Measurements from ENCODE around the gene GOLGA2. TPM values are rescaled to one million over a fixed set of nuclear protein-coding genes. Genes with fewer than 3 reads are reported as not detected.

GOLGA2 gene
- total RNA-seq, 1 donor from 2014 or later: 87.0 TPM

DNA sequence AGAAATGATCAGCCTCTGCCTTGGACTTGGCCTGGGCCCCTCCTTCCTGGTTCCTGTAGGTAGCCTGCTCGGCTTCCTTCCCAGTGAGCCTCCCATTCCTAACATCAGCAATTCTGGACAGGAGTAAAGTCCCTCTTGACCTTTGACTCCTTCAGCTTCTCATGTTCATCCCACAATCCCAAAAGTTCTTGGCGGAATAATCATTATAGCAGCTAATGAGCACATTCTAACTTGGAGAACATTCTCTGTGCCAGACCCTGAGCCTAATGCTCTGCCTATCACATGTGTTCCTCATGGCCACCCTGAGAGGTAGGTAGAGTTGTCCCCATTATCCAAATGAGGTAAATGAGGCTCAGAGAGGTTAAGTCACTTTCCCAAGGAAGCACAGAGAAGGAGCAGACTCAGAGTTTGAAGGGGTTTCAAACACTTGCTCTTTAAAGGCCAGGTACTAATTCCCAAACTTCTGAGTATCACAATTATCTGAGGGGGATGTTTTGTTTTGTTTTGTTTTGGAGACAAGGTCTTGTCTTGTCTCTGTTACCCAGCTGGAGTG, 21.5 kb upstream of the GOLGA2 start:
- no peaks in the 10 kb centered on the region for H3K4me1 Mint-ChIP-seq (ENCODE audit: low read depth)
- H3K9me3 Mint-ChIP-seq (ENCODE audit: low read depth): no peaks in the 10 kb centered on the region
- H3K4me3 Mint-ChIP-seq (ENCODE audit: low read depth): no peak overlapping the region
- H3K27ac Mint-ChIP-seq: no peak overlapping the region
- TF ChIP-seq, protein P1, sequence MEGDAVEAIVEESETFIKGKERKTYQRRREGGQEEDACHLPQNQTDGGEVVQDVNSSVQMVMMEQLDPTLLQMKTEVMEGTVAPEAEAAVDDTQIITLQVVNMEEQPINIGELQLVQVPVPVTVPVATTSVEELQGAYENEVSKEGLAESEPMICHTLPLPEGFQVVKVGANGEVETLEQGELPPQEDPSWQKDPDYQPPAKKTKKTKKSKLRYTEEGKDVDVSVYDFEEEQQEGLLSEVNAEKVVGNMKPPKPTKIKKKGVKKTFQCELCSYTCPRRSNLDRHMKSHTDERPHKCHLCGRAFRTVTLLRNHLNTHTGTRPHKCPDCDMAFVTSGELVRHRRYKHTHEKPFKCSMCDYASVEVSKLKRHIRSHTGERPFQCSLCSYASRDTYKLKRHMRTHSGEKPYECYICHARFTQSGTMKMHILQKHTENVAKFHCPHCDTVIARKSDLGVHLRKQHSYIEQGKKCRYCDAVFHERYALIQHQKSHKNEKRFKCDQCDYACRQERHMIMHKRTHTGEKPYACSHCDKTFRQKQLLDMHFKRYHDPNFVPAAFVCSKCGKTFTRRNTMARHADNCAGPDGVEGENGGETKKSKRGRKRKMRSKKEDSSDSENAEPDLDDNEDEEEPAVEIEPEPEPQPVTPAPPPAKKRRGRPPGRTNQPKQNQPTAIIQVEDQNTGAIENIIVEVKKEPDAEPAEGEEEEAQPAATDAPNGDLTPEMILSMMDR (IDR thresholded peaks at IDR 0.05; ENCODE audit: unreplicated experiment): no peak
- DNase-seq (ENCODE audit: low spot score, unreplicated experiment): no peak
- H3K36me3 Mint-ChIP-seq (ENCODE audit: insufficient read depth): no peaks in the 10 kb centered on the region
- H3K27me3 Mint-ChIP-seq: no peaks in the 10 kb centered on the region

DNA sequence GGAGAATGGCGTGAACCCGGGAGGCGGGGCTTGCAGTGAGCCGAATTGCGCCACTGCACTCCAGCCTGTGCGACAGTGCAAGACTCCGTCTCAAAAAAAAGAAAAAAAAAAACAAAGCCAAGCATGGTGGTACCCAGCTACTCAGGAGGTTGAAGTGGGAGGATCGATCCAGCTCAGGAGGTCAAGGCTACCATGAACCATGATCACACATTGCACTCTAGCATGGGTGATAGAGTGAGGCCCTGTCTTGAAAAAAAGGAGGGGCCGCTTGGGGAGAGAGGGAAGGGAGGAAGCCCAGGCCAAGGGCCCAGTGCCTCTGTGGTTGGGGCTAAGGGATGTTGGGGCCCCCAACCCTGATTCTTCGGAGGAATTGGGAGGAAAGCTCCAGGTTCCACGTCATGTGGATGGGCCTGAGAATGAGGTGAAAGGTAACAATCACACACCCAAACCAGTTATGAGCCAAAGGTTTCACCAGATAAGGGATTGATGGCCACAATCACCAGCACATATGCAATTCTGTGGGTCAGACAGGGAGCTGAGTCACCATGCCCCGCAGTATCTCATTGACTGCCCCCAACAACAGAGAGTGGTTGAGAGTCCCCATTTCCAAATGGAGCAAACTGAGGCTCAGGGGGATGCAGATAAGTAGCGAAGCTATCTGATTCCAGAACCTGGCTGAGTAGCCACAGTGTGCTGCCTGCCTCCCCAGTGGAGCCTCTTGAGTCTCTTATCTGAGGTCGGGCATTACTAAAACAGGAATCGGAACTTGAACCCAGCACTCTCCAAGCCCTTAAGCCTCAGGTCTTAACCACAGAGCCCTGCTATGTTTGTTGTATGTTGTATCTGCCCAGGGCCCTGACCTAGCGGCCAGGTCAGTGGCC, 20.8 kb upstream of the GOLGA2 start:
- DNase-seq (ENCODE audit: low spot score, unreplicated experiment): no peak
- H3K36me3 Mint-ChIP-seq (ENCODE audit: insufficient read depth): no peaks in the 10 kb centered on the region
- no peak overlapping the region for H3K27ac Mint-ChIP-seq
- H3K9me3 Mint-ChIP-seq (ENCODE audit: low read depth): no peaks in the 10 kb centered on the region
- no peak overlapping the region for H3K4me3 Mint-ChIP-seq (ENCODE audit: low read depth)
- no peaks in the 10 kb centered on the region for H3K4me1 Mint-ChIP-seq (ENCODE audit: low read depth)
- no peaks in the 10 kb centered on the region for H3K27me3 Mint-ChIP-seq
- TF ChIP-seq, protein P1 (IDR thresholded peaks at IDR 0.05; ENCODE audit: unreplicated experiment): no peak

DNA sequence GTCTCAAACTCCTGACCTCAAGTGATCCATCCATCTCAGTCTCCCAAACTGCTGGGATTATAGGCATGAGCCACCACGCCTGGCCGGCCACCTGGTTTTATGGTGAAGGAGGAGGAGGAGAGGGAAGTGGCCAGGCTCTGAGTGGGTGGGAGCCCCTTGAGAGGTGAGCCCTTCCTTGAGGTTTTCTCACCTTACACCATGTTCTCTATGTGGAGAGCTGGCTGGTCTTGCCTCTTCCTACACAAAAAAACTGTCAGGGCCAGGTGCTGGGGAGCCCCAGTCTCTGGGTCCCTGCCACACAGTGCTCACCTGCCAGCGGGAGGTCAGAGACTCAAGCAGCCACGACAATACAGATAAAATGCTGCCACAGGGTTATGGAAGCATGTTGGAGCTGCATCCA, 18.3 kb upstream of the GOLGA2 start:
- Mint-ChIP-seq H3K4me3 (ENCODE audit: low read depth) (no peak overlapping the region), H3K9me3 (ENCODE audit: low read depth) (no peaks in the 10 kb centered on the region), H3K27me3 (no peaks in the 10 kb centered on the region), H3K27ac (peak overlapping the region; percentile 71), H3K4me1 (ENCODE audit: low read depth) (no peaks in the 10 kb centered on the region), H3K36me3 (ENCODE audit: insufficient read depth) (no peaks in the 10 kb centered on the region)
- DNase-seq (ENCODE audit: low spot score, unreplicated experiment): no peak
- TF ChIP-seq, protein P1 (IDR thresholded peaks at IDR 0.05; ENCODE audit: unreplicated experiment): no peak

DNA sequence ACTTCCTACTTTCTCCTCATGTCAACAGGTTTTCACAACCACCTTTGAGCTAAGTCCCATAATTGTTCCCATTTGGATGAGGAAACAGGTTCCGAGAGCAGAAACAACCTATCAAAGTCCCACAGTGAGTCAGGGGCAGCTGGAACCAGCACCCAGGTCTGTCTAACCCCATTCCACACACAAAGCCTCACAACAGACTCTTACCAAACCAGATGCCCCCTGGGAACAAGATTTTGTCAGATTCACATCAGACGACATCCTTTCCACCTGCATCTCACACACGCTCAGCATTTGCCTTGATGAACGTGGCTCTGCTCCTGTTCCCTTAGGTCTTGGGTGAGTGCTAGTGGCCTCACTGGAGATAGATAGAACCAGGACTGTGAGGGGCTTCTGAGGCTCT, 17.3 kb upstream of the GOLGA2 start:
- Mint-ChIP-seq H3K9me3 (ENCODE audit: low read depth) (no peaks in the 10 kb centered on the region), H3K4me3 (ENCODE audit: low read depth) (no peak overlapping the region), H3K27ac (no peak overlapping the region), H3K36me3 (ENCODE audit: insufficient read depth) (no peaks in the 10 kb centered on the region), H3K27me3 (no peaks in the 10 kb centered on the region), H3K4me1 (ENCODE audit: low read depth) (no peaks in the 10 kb centered on the region)
- no peak for DNase-seq (ENCODE audit: low spot score, unreplicated experiment)
- TF ChIP-seq, protein P1 (IDR thresholded peaks at IDR 0.05; ENCODE audit: unreplicated experiment): no peak

DNA sequence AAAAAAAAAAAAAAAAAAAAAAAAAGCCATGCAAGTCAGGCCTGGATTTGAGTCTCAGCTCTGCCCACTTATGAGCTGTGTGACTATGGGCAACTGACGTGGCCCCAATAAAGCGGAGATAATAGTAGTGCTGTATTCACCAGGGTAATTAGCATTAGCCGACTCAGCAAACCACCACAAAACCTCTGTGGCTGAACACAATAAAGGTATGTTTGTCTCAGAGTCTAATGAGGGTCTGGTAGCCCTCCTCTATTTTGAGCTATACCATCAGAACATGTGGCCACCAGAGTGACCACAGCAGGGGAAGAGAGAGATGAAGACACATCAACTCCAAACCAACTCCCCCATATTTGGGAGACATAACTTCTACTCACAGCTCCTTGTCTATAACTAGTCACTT, 16.2 kb upstream of the GOLGA2 start:
- DNase-seq (ENCODE audit: low spot score, unreplicated experiment): no peak
- TF ChIP-seq, protein P1 (IDR thresholded peaks at IDR 0.05; ENCODE audit: unreplicated experiment): no peak
- no peak overlapping the region for H3K27ac Mint-ChIP-seq
- no peaks in the 10 kb centered on the region for H3K27me3 Mint-ChIP-seq
- H3K4me3 Mint-ChIP-seq (ENCODE audit: low read depth): no peak overlapping the region
- no peaks in the 10 kb centered on the region for H3K4me1 Mint-ChIP-seq (ENCODE audit: low read depth)
- H3K36me3 Mint-ChIP-seq (ENCODE audit: insufficient read depth): no peaks in the 10 kb centered on the region
- H3K9me3 Mint-ChIP-seq (ENCODE audit: low read depth): no peaks in the 10 kb centered on the region
